ENCODE results near the gene CLEC14A.

The CLEC14A gene

DNA sequence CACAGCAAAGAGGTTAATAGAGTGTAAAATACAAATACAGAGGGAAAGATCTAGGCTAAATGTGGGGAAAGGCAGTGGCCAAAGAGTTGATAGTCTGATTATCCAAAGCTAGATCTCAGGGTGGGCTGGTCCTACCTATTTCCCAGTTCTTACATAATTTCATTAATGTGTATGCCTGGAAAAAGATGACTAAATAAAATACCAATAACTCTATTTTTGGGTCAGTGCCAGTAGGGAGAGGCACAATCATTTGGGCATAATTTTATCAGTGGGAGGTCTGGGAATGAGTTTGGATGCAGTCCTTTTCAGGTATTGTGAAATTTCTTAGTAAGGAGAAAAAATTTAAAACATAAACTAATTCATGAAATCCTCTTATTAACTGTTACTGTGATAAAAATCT is 30.6 kb upstream of the CLEC14A start:
- H3K4me3 ChIP-seq (ENCODE audit: control insufficient read depth, low read depth, low read length) = no peak overlapping the region
- TF ChIP-seq CTCF (IDR thresholded peaks at IDR 0.05; ENCODE audit: control insufficient read depth, insufficient read depth, low read depth, low read length, missing control alignments) = no peak
- DNase-seq (ENCODE audit: low read depth) = no peak

- H3K4me3 ChIP-seq (ENCODE audit: control insufficient read depth, low read depth, low read length) = no peak overlapping the region
- TF ChIP-seq CTCF (IDR thresholded peaks at IDR 0.05; ENCODE audit: control insufficient read depth, insufficient read depth, low read depth, low read length, missing control alignments) = no peak
- no peak for DNase-seq (ENCODE audit: low read depth)
These were observed 30.1 kb upstream of the CLEC14A start for GRCh38 chr14:38285962-38286361.

- TF ChIP-seq CTCF (IDR thresholded peaks at IDR 0.05; ENCODE audit: control insufficient read depth, insufficient read depth, low read depth, low read length, missing control alignments) = no peak
- DNase-seq (ENCODE audit: low read depth) = no peak
- no peak overlapping the region for H3K4me3 ChIP-seq (ENCODE audit: control insufficient read depth, low read depth, low read length)
These were observed 27.0 kb upstream of the CLEC14A start for GRCh38 chr14:38282936-38283335.

DNA sequence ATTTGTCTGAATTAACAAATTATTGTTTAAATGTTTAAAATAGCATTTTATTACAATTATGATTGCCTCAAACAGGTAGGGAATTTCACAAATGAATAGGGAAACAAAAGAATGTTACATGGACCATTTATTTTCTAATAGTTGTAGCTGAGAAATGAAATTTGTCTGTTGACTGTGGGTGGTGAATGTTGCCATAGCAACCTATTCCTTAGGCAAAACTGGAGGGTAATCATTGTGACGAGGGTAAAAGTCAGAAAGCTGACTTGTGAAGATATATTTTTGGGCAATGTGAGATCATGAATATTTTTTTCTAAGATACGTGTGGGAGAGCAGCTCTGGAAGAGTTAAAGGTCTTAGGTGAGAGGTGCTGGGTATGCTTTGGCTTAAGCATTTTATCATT is 24.2 kb upstream of the CLEC14A start:
- TF ChIP-seq CTCF (IDR thresholded peaks at IDR 0.05; ENCODE audit: control insufficient read depth, insufficient read depth, low read depth, low read length, missing control alignments) = no peak
- H3K4me3 ChIP-seq (ENCODE audit: control insufficient read depth, low read depth, low read length) = no peak overlapping the region
- DNase-seq (ENCODE audit: low read depth) = no peak

GRCh38 chr14:38279572-38279971 is 23.7 kb upstream of the CLEC14A start:
- DNase-seq (ENCODE audit: low read depth) = no peak
- H3K4me3 ChIP-seq (ENCODE audit: control insufficient read depth, low read depth, low read length) = no peak overlapping the region
- no peak for TF ChIP-seq CTCF (IDR thresholded peaks at IDR 0.05; ENCODE audit: control insufficient read depth, insufficient read depth, low read depth, low read length, missing control alignments)

DNA sequence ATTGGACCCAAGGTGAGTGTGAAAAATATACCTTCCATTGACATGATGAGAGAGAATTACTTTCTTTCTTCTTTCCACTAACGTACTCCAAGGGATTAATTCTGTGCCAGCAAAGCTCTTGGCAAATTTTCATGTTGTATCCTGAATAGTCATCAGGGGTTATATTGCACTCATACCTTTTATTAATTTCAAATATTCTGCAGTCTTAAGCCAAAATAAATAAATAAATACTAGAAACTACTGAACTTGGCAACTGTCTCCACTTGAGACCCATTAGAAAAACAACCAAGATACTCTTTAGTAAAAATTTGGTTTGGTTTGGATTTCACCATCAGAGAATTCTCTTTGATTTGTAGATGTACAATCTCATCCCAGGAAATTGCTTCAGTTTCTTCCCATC is 22.1 kb upstream of the CLEC14A start:
- TF ChIP-seq CTCF (IDR thresholded peaks at IDR 0.05; ENCODE audit: control insufficient read depth, insufficient read depth, low read depth, low read length, missing control alignments) = no peak
- DNase-seq (ENCODE audit: low read depth) = no peak
- no peak overlapping the region for H3K4me3 ChIP-seq (ENCODE audit: control insufficient read depth, low read depth, low read length)

DNA sequence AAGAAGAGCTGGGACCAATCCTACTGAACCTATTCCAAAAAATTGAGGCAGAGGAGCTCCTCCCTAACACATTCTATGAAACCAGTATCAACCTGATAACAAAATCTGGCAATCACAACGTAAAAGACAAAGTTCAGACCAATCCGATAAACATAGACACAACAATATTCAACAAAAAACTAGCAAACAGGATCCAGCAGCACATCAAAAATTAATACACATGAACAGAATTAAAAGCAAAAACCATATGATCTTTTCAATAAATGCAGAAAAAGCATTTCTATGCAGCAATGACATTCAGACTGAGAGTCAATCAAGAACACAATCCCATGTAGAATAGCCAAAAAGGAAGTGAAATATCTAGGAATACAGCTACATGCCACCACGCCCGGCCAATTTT is 7.0 kb upstream of the CLEC14A start:
- DNase-seq (ENCODE audit: low read depth) = no peak
- H3K4me3 ChIP-seq (ENCODE audit: control insufficient read depth, low read depth, low read length) = no peak overlapping the region
- no peak for TF ChIP-seq CTCF (IDR thresholded peaks at IDR 0.05; ENCODE audit: control insufficient read depth, insufficient read depth, low read depth, low read length, missing control alignments)
